Fibroblast of lung (primary cell): Measurements from ENCODE around the gene VPS51.

Experiments used
- EZH2 ChIP-seq: IDR thresholded peaks from 2 replicates; pipeline ENCODE4 v1.5.1; 2012; ENCODE audit warnings: low read length, control low read depth, mild to moderate bottlenecking; ENCODE audit errors: missing control alignments
- TF ChIP-seq, protein P1 (sequence below), 2 donors: IDR thresholded peaks in 1 of 2; conservative IDR thresholded peaks in 1 of 2; 1 replicate in 1 of 2; 2 replicates in 1 of 2; pipeline ENCODE4 v1.5.1; 2011 to 2012; ENCODE audit warnings: low read length in 2 of 2, control low read depth in 1 of 2, inconsistent platforms in 1 of 2, low read depth in 1 of 2, mild to moderate bottlenecking in 1 of 2

DNA sequence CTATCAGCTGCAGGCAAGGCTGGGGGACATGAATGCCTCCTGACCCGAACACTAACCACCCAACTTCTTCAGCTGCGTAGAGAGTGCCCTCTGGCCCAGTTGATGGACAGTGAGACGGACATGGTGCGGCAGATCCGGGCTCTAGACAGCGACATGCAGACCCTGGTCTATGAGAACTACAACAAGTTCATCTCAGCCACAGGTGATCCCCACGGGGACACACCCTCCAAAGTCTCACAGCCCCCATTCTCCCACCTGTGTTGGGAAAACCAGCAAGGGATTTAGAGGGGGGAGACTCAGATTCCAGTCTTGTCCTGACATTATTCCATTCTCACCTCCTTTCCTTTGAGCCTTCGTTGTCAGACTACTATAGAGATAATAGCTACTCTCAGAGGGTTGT is 912 bp downstream of the VPS51 start:
- TF ChIP-seq, protein P1, sequence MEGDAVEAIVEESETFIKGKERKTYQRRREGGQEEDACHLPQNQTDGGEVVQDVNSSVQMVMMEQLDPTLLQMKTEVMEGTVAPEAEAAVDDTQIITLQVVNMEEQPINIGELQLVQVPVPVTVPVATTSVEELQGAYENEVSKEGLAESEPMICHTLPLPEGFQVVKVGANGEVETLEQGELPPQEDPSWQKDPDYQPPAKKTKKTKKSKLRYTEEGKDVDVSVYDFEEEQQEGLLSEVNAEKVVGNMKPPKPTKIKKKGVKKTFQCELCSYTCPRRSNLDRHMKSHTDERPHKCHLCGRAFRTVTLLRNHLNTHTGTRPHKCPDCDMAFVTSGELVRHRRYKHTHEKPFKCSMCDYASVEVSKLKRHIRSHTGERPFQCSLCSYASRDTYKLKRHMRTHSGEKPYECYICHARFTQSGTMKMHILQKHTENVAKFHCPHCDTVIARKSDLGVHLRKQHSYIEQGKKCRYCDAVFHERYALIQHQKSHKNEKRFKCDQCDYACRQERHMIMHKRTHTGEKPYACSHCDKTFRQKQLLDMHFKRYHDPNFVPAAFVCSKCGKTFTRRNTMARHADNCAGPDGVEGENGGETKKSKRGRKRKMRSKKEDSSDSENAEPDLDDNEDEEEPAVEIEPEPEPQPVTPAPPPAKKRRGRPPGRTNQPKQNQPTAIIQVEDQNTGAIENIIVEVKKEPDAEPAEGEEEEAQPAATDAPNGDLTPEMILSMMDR (conservative IDR thresholded peaks at IDR 0.05 in 1 of 2, IDR thresholded peaks at IDR 0.05 in 1 of 2; ENCODE audit: low read depth in 1 of 2, low read length in 2 of 2) = no peak
- TF ChIP-seq EZH2 = no peak
